Measurements from ENCODE around the gene TFDP3.

- no peak for TF ChIP-seq POLR2A (IDR thresholded peaks at IDR 0.05; ENCODE audit: low read length)
- TF ChIP-seq GATA1 (IDR thresholded peaks at IDR 0.05; ENCODE audit: low read depth, low read length): no peak
These were observed 29.5 kb downstream of the TFDP3 start for GRCh38 chrX:133188631-133189030.
